GM23248 (cell line): ENCODE data around the gene SHMT2.

Source experiments
- EZH2 ChIP-seq: fragments of 200-600 bp; sonication (generic); IDR thresholded peaks from 2 replicates; pipeline ENCODE4 v1.6.1; 2018; ENCODE audit warnings: antibody characterized with exemption, mild to moderate bottlenecking; ENCODE audit not compliant: insufficient read depth, poor library complexity, severe bottlenecking
- EZH2phosphoT487 ChIP-seq: fragments of 200-600 bp; sonication (generic); IDR thresholded peaks from 2 replicates; pipeline ENCODE4 v1.6.1; 2018; ENCODE audit warnings: antibody characterized with exemption, moderate library complexity, mild to moderate bottlenecking, low read depth; ENCODE audit not compliant: insufficient read depth

GRCh38 chr12:57272337-57273151, 43.0 kb downstream of the SHMT2 start:
- TF ChIP-seq EZH2 = no peak
- no peak for TF ChIP-seq EZH2phosphoT487
